Mammary epithelial cell (primary cell): ENCODE data around the gene BAG1.

ENCODE experiments used
- CTCF ChIP-seq, 2 donors: IDR thresholded peaks in 1 of 2; conservative IDR thresholded peaks in 1 of 2; 2 replicates each; pipeline ENCODE4 v1.5.1; 2011 to 2012; ENCODE audit warnings: inconsistent platforms in 2 of 2, low read length in 2 of 2, mild to moderate bottlenecking in 2 of 2, control low read depth in 1 of 2, low read depth in 1 of 2; ENCODE audit not compliant: insufficient read depth in 1 of 2; ENCODE audit errors: extremely low read depth in 1 of 2
- EZH2 ChIP-seq: IDR thresholded peaks from 2 replicates; pipeline ENCODE4 v1.6.1; 2012; ENCODE audit warnings: low read length, inconsistent platforms, borderline replicate concordance

GRCh38 chr9:33230756-33231622 is 33.5 kb downstream of the BAG1 start:
- TF ChIP-seq CTCF (conservative IDR thresholded peaks at IDR 0.05 in 1 of 2, IDR thresholded peaks at IDR 0.05 in 1 of 2; ENCODE audit: extremely low read depth in 1 of 2, insufficient read depth in 1 of 2, low read depth in 1 of 2, low read length in 2 of 2) (no peak), EZH2 (no peak)
